GM08714 (cell line): ENCODE measurements around the gene DAZAP1.

Experiments
- H3K4me3 ChIP-seq: fragments of 200-500 bp; sonication (Bioruptor generic); 2 replicates; pipeline ENCODE4 v1.5.1; 2014; ENCODE audit warnings: mild to moderate bottlenecking, low read length, inconsistent platforms
- ZNF274 ChIP-seq: IDR thresholded peaks from 2 replicates; pipeline ENCODE4 v1.6.1; 2012; ENCODE audit warnings: mild to moderate bottlenecking, low read depth, low read length

The DAZAP1 gene

GRCh38 chr19:1406774-1407527, 435 bp upstream of the DAZAP1 start:
- TF ChIP-seq ZNF274 = no peak
- peak overlapping the region; percentile 80 for H3K4me3 ChIP-seq

- TF ChIP-seq ZNF274 = no peak
- H3K4me3 ChIP-seq = peak overlapping the region; percentile 67
Observed at GRCh38 chr19:1408300-1409203, 1.2 kb downstream of the DAZAP1 start.

- TF ChIP-seq ZNF274 = no peak
- H3K4me3 ChIP-seq = peak overlapping the region; percentile 67
Observed at GRCh38 chr19:1409204-1410005, 2.0 kb downstream of the DAZAP1 start.

GRCh38 chr19:1410136-1410786, 2.9 kb downstream of the DAZAP1 start:
- TF ChIP-seq ZNF274 = no peak
- no peak overlapping the region for H3K4me3 ChIP-seq

- no peak for TF ChIP-seq ZNF274
- H3K4me3 ChIP-seq = no peak overlapping the region
Observed at GRCh38 chr19:1410789-1411188, 3.4 kb downstream of the DAZAP1 start.

GRCh38 chr19:1411255-1412191, 4.1 kb downstream of the DAZAP1 start:
- no peak overlapping the region for H3K4me3 ChIP-seq
- no peak for TF ChIP-seq ZNF274

GRCh38 chr19:1412323-1412923, 5.0 kb downstream of the DAZAP1 start:
- H3K4me3 ChIP-seq = no peak overlapping the region
- TF ChIP-seq ZNF274 = no peak

- no peak for TF ChIP-seq ZNF274
Observed at GRCh38 chr19:1412995-1413800, 5.8 kb downstream of the DAZAP1 start.

GRCh38 chr19:1416014-1416841, 8.8 kb downstream of the DAZAP1 start:
- TF ChIP-seq ZNF274 = no peak
- no peak overlapping the region for H3K4me3 ChIP-seq

More at GRCh38 chr19:1412995-1413800, 5.8 kb downstream of the DAZAP1 start:
- no peak overlapping the region for H3K4me3 ChIP-seq

- TF ChIP-seq ZNF274 = no peak
- no peak overlapping the region for H3K4me3 ChIP-seq
Observed at GRCh38 chr19:1417145-1417544, 9.8 kb downstream of the DAZAP1 start.
